BE2C (cell line): ENCODE data around the gene LHX1.

ENCODE experiments used
- DNase-seq: peaks from one replicate; pipeline ENCODE4 v3.0.0-alpha.2; 2020
- H3K27me3 ChIP-seq: fragments of 250-450 bp; sonication (Bioruptor Pico); 2 replicates; pipeline ENCODE4 v1.5.1; 2020; ENCODE audit warnings: mild to moderate bottlenecking
- H3K36me3 ChIP-seq: fragments of 250-450 bp; sonication (Bioruptor Pico); 2 replicates; pipeline ENCODE4 v1.5.1; 2020; ENCODE audit warnings: mild to moderate bottlenecking
- H3K4me1 ChIP-seq: fragments of 250-450 bp; sonication (Bioruptor Pico); 2 replicates; pipeline ENCODE4 v1.5.1; 2020
- H3K4me3 ChIP-seq: 2 replicates; pipeline ENCODE4 v1.5.1; 2011; ENCODE audit warnings: low read depth, low read length
- H3K9me3 ChIP-seq: fragments of 250-450 bp; sonication (Bioruptor Pico); 2 replicates; pipeline ENCODE4 v1.5.1; 2020
- CTCF ChIP-seq: IDR thresholded peaks from 2 replicates; pipeline ENCODE4 v1.5.1; 2012; ENCODE audit warnings: mild to moderate bottlenecking, low read depth, low read length

The LHX1 gene

DNA sequence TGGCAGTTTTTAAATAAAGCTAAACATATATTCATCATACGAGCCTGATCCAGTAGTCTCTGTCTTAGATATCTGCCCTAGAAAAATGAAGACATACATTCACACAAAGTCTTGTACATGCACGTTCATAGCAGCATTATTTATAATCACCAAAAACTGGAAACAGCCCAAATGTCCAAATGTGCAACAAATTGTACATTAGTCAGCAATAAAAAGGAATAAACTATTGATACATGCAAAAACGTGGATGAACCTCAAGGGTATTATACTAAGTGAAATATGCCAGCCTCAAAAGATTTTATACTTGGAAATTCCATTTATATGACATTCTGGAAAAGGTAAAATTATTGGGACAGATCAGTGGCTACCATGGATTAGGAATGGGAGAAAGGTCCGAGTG lies 34.2 kb downstream of the LHX1 start:
- H3K27me3 ChIP-seq: no peaks in the 10 kb centered on the region
- no peak for TF ChIP-seq CTCF
- no peak for DNase-seq
- H3K9me3 ChIP-seq: no peaks in the 10 kb centered on the region
- no peaks in the 10 kb centered on the region for H3K4me1 ChIP-seq
- no peak overlapping the region for H3K4me3 ChIP-seq
- peaks cover 41% of the 10 kb centered on the region for H3K36me3 ChIP-seq

- no peaks in the 10 kb centered on the region for H3K4me1 ChIP-seq
- DNase-seq: no peak
- no peaks in the 10 kb centered on the region for H3K9me3 ChIP-seq
- H3K36me3 ChIP-seq: peaks cover 34% of the 10 kb centered on the region
- H3K4me3 ChIP-seq: no peak overlapping the region
- TF ChIP-seq CTCF: no peak
- H3K27me3 ChIP-seq: no peaks in the 10 kb centered on the region
These were observed 35.0 kb downstream of the LHX1 start for GRCh38 chr17:36972186-36972700.

GRCh38 chr17:36972905-36973304 lies 35.6 kb downstream of the LHX1 start:
- Histone ChIP-seq H3K4me1 (no peaks in the 10 kb centered on the region), H3K36me3 (peaks cover 33% of the 10 kb centered on the region), H3K9me3 (no peaks in the 10 kb centered on the region), H3K27me3 (no peaks in the 10 kb centered on the region), H3K4me3 (no peak overlapping the region)
- no peak for DNase-seq
- no peak for TF ChIP-seq CTCF

- Histone ChIP-seq H3K9me3 (no peaks in the 10 kb centered on the region), H3K4me1 (no peaks in the 10 kb centered on the region; the same call in 1 of the 2 replicates), H3K27me3 (no peaks in the 10 kb centered on the region), H3K4me3 (no peak overlapping the region), H3K36me3 (peaks cover 9% of the 10 kb centered on the region)
- no peak for TF ChIP-seq CTCF
- no peak for DNase-seq
These were observed 38.7 kb downstream of the LHX1 start for GRCh38 chr17:36975922-36976515.

- no peaks in the 10 kb centered on the region; the same call in 1 of the 2 replicates for H3K4me1 ChIP-seq
- DNase-seq: no peak
- no peaks in the 10 kb centered on the region for H3K36me3 ChIP-seq
- H3K4me3 ChIP-seq: no peak overlapping the region
- H3K9me3 ChIP-seq: no peaks in the 10 kb centered on the region
- no peak for TF ChIP-seq CTCF
- no peaks in the 10 kb centered on the region for H3K27me3 ChIP-seq
These were observed 39.8 kb downstream of the LHX1 start for GRCh38 chr17:36977066-36977465.

DNA sequence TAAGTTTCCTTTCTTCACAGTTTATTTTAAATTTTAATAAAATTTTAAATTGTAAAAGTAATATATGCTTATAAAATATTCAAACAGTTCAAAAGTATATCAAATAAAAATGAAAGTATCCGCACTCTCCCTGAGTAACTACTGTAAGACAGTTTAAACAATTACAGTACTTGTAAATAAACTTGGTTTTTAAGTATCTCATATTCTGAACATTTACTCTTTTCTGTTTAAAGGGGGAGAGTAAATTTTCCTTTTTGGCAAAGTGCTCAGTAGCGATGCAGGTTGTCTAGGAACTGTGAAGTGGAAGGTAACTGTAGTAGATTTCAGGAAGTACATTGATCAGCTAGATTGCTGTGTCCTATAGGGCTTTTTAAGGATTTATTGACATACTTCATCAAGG lies 40.3 kb downstream of the LHX1 start:
- DNase-seq: no peak
- Histone ChIP-seq H3K4me1 (no peaks in the 10 kb centered on the region; the same call in 1 of the 2 replicates), H3K36me3 (no peaks in the 10 kb centered on the region), H3K27me3 (no peaks in the 10 kb centered on the region), H3K9me3 (no peaks in the 10 kb centered on the region), H3K4me3 (no peak overlapping the region)
- TF ChIP-seq CTCF: no peak
